ENCODE data around the gene CACHD1.

- TF ChIP-seq CTCF (IDR thresholded peaks at IDR 0.05) (no peak), POLR2AphosphoS5 (IDR thresholded peaks at IDR 0.05) (no peak), POLR2A (IDR thresholded peaks at IDR 0.05) (no peak), EP300 (IDR thresholded peaks at IDR 0.05) (no peak)
Observed at GRCh38 chr1:64532646-64533045, 62.7 kb downstream of the CACHD1 start.

Data from gastroesophageal sphincter (tissue), 3 donors.